ENCODE measurements around the gene ABCG5.

ABCG5 gene

GRCh38 chr2:43841949-43842865 is 3.6 kb upstream of the ABCG5 start:
- DNase-seq (ENCODE audit: low read depth, low spot score), result no peak

GRCh38 chr2:43840965-43841364 is 2.3 kb upstream of the ABCG5 start:
- DNase-seq (ENCODE audit: low read depth, low spot score), result no peak

- DNase-seq (ENCODE audit: low read depth, low spot score), result no peak
Measured at GRCh38 chr2:43839776-43840564, 1.3 kb upstream of the ABCG5 start.

GRCh38 chr2:43837831-43838559 is 644 bp downstream of the ABCG5 start:
- DNase-seq (ENCODE audit: low read depth, low spot score), result no peak

GRCh38 chr2:43837033-43837432 is 1.6 kb downstream of the ABCG5 start:
- DNase-seq (ENCODE audit: low read depth, low spot score), result no peak

GRCh38 chr2:43832457-43832856 is 6.2 kb downstream of the ABCG5 start:
- DNase-seq (ENCODE audit: low read depth, low spot score), result peak; percentile 18

GRCh38 chr2:43831543-43832294 is 6.9 kb downstream of the ABCG5 start:
- DNase-seq (ENCODE audit: low read depth, low spot score), result peak; percentile 35

GRCh38 chr2:43826305-43827250 is 12.1 kb downstream of the ABCG5 start:
- no peak for DNase-seq (ENCODE audit: low read depth, low spot score)

GRCh38 chr2:43825841-43826240 is 12.8 kb downstream of the ABCG5 start:
- no peak for DNase-seq (ENCODE audit: low read depth, low spot score)

GRCh38 chr2:43824951-43825493 is 13.6 kb downstream of the ABCG5 start:
- no peak for DNase-seq (ENCODE audit: low read depth, low spot score)

- DNase-seq (ENCODE audit: low read depth, low spot score), result no peak
Measured at GRCh38 chr2:43824512-43824911, 14.1 kb downstream of the ABCG5 start.

GRCh38 chr2:43823751-43824150 is 14.9 kb downstream of the ABCG5 start:
- no peak for DNase-seq (ENCODE audit: low read depth, low spot score)

GRCh38 chr2:43822839-43823238 is 15.8 kb downstream of the ABCG5 start:
- no peak for DNase-seq (ENCODE audit: low read depth, low spot score)

- no peak for DNase-seq (ENCODE audit: low read depth, low spot score)
Measured at GRCh38 chr2:43819491-43820163, 19.0 kb downstream of the ABCG5 start.

GRCh38 chr2:43818761-43819160 is 19.9 kb downstream of the ABCG5 start:
- peak; percentile 21 for DNase-seq (ENCODE audit: low read depth, low spot score)

GRCh38 chr2:43814711-43815110 is 23.9 kb downstream of the ABCG5 start:
- no peak for DNase-seq (ENCODE audit: low read depth, low spot score)

- DNase-seq (ENCODE audit: low read depth, low spot score), result no peak
Measured at GRCh38 chr2:43812947-43813346, 25.7 kb downstream of the ABCG5 start.

GRCh38 chr2:43812006-43812405 is 26.6 kb downstream of the ABCG5 start:
- DNase-seq (ENCODE audit: low read depth, low spot score), result no peak

GRCh38 chr2:43810888-43811287 is 27.8 kb downstream of the ABCG5 start:
- DNase-seq (ENCODE audit: low read depth, low spot score), result no peak

Data from astrocyte of the hippocampus (primary cell).